COLO829 (cell line): Measurements from ENCODE around the gene HAT1.
"Not testable (repeated sequence)": the region's sequence is repeated elsewhere in the genome, so short reads cannot be mapped to it uniquely, and the experiment has no call there.

Experiments
- DNase-seq: peaks from one replicate; pipeline ENCODE4 v3.0.0; 2012; ENCODE audit warnings: low spot score

HAT1 gene

GRCh38 chr2:171979103-171979502, 56.8 kb downstream of the HAT1 start:
- no peak for DNase-seq

- DNase-seq = not testable (repeated sequence)
These were observed 61.7 kb downstream of the HAT1 start for GRCh38 chr2:171983924-171984323.

- DNase-seq = no peak
These were observed 62.8 kb downstream of the HAT1 start for GRCh38 chr2:171985076-171985475.

GRCh38 chr2:171986778-171987177, 64.5 kb downstream of the HAT1 start:
- DNase-seq = no peak

DNA sequence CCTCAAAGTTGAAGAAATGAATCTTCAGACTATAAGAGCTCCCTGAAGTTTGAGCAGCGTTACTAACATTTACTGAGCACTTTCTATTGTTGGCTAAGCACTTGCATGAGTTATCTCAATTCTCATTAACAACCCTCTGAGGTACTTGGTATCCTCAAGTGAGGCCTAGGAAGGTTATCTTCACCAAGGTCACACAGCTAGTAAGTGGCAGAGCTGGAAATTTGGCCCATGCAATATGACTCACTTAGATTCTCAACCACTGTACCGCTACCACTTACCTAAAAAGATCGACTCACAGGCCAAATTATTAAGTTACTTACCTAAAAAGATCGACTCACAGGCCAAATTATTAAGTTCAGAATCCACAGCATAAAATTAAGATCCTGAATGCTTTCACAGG, 68.8 kb downstream of the HAT1 start:
- DNase-seq = no peak

DNA sequence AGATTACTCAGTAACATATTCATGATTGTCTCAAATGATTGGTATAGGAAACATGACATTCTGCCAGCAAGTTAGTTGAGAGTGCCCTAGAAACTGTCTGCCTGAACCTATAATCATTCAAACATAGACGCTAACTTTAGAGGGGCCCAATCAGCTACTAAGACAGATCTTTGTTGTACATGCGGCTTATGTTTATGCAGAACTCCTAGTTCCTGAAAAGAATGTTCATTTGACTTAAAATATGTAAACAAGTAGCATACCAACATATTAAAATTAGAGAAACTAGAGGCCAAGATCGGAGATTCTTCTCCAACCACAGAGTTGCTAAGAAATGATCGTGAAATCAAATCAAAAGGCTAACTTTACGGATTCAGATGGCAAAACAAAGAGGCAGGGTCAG, 73.3 kb downstream of the HAT1 start:
- DNase-seq = no peak

DNA sequence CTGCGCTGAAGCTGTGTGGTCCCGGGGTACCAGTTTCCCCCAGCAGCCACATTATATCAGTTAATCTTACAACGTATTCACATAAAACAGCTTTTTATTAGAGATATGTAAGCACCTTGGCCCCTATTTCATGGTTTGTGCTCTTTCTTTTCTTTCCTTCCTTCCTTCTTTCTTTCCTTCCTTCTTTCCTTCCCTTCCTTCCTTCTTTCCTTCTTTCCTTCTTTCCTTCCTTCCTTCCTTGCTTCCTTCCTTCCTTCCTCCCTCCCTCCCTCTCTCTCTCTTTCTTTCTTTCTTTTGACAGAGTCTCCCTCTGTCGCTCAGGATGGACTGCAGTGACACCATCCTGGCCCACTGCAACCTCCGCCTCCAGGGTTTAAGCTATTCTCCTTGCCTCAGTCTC, 73.8 kb downstream of the HAT1 start:
- no peak for DNase-seq

DNA sequence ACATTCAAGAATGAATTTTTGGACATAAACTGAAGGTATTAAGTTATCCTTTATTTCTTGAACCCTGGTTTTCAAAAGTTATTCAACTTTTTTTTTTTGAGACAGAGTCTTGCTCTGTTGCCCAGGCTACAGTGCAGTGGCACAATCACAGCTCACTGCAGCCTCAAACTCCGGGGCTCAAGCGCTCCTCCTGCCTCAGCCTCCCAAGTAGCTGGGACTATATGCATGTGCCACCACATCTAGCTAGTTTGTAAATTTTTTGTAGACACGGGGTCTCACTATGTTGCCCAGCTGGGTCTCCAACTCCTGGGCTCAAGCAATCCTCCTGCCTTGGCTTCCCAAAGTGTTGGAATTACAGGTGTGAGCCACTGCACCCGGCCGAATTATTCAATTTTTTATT, 74.8 kb downstream of the HAT1 start:
- not testable (repeated sequence) for DNase-seq

DNA sequence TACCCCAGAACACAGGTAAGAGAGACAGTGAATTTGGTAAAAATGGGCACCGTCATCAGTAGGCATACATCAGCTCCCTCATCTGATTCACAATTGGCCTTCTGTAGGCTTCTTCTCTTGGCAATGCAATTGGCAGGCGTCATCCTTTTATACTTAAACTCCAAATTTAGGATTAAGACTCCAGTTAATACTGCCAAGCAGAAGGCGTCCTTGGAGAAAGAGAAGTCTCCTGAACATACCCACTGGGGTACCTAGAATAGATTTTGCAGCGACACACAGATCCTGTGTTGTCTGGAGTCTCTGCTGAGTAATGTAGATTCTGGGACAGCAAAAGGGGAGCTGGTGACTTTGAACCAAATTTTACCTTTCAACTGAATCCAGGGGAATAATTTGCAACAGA, 76.9 kb downstream of the HAT1 start:
- DNase-seq = no peak

- DNase-seq = peak; percentile 74
These were observed 77.6 kb downstream of the HAT1 start, which contains the start of gene METAP1D for GRCh38 chr2:171999604-172000469. TSS of gene METAP1D (plus strand) at chr2:171999953. CDS start at chr2:171999970, 17 bp downstream.

DNA sequence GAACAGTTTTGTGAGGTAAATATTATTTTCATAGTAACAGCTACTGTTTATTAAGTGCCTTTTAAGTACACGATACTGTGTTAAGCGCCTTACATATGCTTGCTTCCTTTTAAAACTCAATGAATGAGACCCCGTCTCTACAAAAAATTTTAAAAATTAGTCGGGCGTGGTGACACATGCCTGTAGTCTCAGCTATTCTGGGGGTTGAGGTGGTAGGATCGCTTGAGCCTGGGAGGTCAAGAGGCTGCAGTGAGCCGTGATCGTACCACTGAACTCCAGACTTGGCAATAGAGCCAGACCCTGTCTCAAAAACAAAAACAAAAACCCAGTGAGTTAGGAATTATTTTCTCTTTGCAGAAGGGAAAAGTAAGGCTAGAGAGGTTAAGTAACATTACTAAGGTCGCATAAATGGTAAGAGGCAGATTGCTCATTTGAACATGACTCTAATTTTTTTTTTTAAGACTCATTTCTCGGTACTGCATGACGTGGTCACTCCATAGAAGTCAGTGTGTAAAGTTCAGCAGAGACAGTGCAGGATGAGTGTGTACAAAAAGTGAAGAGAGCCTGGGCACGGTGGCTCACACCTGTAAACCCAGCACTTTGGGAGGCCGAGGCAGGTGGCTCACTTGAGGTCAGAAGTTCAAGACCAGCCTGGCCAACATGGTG, 78.6 kb downstream of the HAT1 start:
- no peak for DNase-seq

- no peak for DNase-seq
These were observed 85.1 kb downstream of the HAT1 start for GRCh38 chr2:172007372-172007771.

DNA sequence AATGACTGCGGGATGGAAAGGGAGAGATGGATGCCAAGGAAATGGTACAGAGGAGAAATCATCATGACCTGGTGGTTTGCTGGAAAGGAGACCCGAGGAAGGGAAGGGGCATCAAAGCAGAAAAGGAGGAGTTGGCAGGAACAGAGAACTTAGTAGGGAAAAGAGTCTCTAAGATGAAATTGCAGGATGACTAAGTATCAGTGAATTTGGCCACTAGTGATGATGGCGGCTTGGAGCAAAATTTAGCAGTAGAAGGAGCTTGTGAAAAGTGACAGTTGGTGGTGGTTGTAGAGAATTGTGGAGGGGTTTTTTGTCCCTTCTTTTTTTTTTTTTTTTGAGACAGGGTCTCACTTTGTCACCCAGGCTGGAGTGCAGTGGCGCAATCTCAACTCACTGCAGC, 87.6 kb downstream of the HAT1 start:
- no peak for DNase-seq

DNA sequence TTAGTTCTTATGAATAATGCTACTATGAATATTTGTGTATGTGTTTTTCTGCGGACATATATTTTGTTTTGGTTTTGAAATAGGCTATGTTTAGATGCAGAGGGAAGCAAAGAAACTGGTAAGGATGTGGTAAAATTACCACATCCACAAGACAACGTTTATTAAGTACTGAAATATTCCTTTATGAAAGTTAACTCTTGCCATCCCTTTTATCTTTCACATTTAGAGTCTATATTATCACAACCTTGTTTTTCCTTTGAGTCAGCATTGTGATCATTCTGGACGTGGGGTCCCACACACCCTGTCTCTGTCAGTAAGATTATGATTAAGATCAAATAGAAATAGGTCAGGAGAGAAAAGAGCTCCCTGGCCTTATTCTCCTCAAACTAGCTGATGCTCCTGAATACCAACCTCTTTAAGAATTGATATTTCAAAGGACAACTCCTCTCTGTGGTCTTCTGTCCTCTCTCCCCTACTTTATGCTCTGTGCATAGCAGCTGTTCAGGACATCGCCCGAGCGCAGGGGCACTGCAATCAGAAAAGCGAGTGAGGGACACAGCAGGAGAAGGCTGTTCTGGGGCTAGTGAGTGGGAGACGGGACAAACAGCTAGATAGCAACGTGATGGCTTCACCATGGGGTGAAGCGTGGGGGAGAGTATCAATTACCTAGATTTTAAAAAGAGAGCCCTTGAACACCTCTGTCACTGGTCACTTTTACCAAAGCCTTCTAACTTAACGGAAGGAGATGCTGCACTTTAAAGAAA, 89.7 kb downstream of the HAT1 start:
- no peak for DNase-seq

- no peak for DNase-seq
These were observed 90.6 kb downstream of the HAT1 start for GRCh38 chr2:172012677-172013391.

- DNase-seq = no peak
These were observed 91.1 kb downstream of the HAT1 start for GRCh38 chr2:172013396-172013795.

DNA sequence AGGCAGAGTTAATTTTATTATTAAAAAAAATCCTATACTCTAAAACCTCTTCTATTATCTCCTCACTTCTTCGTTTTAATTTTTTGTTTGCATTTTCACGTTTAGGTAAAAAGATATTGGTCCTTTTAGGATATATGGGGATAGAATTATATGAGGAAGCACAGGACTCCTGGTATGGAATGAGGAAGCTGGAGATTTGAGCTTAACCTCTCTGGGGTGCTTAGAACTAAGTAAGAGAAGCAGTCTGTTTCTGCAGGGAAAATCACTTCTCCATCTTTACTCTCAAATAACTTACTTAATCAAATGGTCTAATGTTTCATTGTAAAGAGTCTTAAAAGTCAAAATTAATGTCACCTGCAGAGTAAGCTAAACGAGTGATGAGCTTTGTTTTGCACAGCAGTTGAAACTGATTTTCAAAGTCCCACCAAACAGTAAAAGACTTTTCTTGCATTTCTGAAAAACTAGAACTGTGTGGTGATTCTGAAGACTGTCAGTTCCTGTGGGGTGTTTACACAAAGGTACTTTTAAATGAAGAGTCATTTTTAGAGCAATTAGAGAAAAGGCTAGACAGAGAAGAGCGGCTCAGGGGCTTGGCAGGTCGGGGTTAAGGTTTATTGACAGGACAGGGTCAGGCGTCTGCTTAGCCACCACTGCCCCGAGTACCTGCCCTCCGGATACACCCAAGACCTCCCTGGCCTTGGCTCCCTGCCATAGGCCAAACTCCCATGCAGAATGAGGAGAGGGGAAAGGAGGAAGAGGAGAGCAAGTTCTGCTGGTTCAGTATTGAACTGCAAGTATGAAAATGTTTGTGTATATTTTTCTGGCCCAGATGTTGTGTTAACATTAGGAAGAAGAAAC, 99.0 kb downstream of the HAT1 start:
- DNase-seq = no peak

GRCh38 chr2:172021955-172022354, 99.7 kb downstream of the HAT1 start:
- DNase-seq = no peak

DNA sequence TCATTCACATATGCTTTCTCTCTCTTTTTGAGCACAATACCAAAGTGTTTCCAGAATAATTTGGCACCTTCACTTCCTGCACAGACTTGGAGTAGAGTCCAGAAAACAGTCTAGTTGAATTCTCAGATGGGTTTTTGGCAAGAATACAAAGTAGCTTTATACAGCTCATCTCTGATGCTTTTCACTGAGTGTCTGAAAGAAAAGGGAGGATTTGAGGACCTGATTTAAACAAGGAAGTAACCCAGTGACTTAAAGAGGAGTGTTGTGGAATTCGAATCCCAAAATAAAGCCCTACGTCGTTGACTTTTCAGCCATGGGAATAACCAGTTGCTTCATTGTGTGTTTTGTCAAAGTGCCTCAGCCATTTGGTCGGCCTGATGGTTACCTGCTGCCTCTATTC, 109.3 kb downstream of the HAT1 start:
- no peak for DNase-seq
